Activated T-helper 9 cell treated with anti-CD3 and anti-CD28 coated beads, Interleukin-2, amount 50 U/mL, for 16 hours (primary cell): ENCODE results near the gene FUBP1.
"Not testable (repeated sequence)": the region's sequence is repeated elsewhere in the genome, so short reads cannot be mapped to it uniquely, and the experiment has no call there.

ENCODE experiments used
- DNase-seq: peaks from one replicate; pipeline ENCODE4 v3.0.0-alpha.2; 2020; ENCODE audit warnings: low read depth

FUBP1 gene

DNA sequence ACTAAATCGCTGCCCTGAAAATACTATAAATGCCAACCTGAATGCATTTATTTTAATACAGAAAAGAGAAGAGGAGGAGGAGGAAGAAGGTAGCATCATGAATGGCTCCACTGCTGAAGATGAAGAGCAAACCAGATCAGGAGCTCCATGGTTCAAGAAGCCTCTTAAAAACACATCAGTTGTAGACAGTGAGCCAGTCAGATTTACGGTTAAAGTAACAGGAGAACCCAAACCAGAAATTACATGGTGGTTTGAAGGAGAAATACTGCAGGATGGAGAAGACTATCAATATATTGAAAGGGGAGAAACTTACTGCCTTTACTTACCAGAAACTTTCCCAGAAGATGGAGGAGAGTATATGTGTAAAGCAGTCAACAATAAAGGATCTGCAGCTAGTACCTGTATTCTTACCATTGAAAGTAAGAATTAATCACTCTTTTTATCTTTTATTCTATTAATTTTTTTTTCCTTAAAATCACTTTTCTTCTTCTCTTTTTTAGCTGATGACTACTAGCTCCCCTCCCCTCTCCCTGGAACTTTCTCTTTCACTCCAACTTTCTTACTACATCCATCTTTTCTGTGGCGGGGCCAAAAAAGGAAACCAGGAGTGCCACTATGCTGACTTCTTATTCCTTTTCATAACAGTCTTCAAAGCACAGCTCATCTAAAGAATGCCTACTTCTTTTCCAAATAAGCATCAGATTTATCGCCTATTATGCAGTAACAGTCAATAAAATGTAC is 36.3 kb downstream of the FUBP1 start:
- DNase-seq, result no peak

DNA sequence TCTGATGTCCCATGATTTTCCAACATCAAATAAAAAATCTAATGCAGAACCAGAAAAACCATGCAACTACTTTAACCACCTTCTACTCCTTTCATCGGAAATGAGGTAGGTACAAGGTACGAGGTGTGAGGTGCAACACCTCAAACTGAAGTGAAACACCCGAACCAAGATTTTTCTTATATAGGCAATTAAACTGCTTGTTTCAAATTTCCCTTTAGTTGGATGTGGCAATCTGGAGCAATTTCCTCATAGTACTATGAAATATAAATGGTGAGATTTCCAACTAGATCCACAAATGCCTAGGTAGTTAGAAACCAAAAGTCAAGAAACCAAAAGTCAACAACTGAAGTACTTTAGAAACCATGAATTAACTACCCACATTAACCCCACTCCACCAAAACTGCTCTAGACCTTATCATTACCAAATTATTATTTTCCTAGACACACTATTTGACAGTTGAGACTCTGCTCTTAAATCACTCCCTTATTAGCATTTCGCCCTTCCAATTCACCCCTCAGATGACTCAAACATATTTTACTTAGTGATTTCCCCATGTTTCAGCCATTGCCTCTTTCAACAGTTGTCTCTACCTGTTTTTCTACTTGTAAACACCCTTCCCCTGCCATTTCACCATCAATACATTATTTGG is 37.8 kb downstream of the FUBP1 start:
- DNase-seq, result no peak

DNA sequence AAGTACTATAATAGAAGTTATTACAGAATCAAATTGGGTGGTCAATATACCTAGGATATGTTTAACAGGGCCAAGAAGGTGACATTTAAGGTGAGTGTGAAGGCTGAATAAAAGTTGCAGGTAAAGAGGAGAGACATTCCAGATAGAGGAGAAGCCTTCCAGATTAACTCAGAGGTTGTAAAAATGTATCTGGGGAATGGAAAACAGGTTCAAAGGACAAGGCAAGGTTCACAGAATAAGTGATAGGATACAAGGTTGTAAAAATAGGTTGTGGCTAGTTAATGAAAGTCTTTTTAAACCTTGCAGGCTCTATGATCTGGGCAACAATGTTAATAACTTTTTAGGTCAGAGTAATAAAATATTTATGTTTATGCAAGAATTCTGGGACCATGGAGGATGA is 40.2 kb downstream of the FUBP1 start:
- no peak for DNase-seq

DNA sequence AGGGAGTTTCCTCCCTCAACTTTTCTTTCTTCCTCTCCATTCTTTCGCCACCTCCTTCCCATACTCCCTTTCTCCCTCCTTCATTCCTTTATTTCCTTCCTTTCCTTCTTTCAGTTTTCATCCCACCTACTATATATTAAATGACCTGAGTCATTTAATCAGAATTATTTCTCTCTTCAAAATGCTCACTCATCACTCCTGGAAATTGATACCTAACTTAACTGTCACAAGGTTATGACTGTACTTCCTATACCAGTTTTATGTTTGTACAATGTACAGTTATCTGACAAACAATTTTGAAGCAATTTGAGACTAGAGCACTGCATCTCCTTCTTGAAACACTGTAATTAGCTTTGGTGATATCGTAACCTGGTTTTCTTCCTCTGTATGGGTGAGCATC is 49.1 kb downstream of the FUBP1 start:
- no peak for DNase-seq

DNA sequence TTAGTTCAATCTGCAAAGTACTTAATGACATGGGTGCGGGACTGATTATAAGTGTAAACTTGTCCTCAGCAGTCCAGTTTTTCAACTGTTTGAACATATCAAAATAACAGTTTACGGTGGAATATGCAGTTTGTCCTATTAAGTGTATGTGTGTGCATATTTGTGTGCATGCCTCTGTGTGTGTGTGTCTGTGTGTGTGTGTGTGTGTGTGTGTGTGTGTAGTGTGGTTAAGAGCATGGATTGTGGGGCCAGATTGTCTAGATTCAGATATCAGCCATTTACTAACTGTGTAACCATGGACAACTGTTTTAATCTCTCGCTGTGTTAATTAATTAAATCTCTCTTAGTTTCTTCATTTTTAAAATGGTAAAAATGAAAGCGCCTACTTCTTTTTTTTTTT is 51.5 kb downstream of the FUBP1 start:
- no peak for DNase-seq

DNA sequence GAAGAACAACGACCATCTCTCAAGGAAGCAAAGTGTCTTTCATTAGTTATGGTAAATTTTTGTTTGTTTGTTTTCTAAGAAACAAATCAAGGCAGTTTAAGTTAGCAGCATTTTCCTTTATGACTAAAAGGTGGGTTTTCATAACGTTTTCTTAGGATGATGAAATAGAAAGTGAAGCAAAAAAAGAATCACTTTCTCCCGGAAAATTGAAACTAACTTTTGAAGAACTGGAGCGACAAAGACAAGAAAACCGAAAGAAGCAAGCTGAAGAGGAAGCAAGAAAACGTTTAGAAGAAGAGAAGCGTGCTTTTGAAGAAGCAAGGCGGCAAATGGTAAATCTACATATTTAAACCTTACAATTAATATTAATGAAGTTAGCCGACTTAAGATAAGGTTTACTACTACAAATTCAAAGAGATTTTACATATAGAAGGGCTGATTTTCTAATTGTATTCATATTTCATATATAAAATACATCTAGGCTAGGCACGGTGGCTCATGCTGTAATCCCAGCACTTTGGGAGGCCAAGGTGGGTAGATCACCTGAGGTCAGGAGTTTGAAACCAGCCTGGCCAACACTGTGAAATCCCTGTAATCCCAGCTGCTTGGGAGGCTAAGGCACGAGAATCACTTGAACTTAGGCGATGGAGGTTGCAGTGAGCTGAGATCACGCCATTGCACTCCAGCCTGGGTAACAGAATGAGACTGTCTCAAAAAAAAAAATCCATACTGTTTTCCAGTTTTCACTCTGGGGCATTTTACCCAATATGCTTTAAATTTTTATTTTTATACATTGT is 52.1 kb downstream of the FUBP1 start:
- no peak for DNase-seq

DNA sequence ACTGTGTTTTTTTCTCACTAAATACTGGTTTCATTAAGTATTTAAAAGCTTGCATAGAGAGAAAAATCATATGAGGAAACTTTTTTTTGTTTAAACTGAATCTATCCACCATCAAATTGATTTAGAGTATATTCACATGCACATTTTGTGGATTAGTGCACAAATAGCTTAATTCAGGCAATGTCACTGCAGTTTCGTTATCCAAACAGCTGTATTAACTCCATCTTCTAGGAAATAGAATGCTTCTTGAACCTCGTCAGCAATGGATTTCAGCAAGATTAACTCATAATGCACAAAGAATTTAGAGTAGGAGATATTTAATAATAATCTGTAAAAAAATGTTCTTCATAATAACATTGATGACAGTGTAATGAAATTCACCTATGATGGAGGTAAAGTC is 52.9 kb downstream of the FUBP1 start:
- no peak for DNase-seq

DNA sequence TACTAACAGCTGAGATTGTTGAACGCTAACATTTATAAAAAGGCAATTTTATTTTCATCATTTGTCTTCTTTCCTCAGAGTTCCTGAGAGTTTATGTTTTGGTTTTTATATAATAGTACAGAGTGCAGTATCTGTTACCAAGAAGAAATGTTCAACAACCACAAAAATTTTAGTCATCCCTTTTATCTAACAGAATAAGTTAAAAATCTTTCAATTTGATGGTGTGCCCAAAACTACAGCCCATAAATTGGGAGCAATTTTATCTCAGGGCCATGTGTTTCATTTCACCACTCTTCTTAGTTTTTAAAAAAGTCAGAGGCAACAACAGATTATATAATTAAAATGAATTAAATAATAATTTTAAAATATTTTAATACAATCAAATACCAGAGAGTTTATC is 53.4 kb downstream of the FUBP1 start:
- no peak for DNase-seq

DNA sequence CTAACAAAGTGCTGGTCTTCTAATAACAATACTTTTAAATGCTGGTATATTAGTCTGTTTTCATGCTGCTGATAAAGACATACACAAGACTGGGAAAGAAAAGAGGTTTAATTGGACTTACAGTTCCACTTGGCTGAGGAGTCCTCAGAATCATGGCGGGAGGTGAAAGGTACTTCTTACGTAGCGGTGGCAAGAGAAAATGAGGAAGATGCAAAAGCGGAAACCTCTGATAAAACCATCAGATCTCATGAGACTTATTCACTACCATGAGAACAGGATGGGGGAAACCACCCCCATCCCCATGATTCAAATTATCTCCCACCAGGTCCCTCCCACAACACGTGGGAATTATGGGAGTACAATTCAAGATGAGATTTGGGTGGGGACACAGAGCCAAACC is 60.0 kb downstream of the FUBP1 start:
- DNase-seq, result not testable (repeated sequence)

DNA sequence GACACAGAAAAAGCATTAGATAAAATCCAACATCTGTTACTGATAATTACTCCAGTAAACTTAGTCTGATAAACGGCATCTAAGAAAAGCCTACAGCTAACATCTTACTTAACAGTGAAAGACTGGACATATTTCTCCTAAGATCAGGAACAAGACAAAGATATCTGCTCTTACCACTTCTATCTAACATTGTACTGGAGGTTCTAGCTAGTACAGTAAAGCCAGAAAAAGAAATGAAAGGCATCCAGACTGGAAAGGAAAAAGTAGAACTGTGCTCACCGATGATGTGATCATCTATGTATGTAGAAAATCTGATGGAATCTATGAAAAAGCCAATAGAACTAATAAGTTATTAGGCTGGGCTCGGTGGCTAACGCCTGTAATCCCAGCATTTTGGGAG is 68.8 kb downstream of the FUBP1 start:
- no peak for DNase-seq

DNA sequence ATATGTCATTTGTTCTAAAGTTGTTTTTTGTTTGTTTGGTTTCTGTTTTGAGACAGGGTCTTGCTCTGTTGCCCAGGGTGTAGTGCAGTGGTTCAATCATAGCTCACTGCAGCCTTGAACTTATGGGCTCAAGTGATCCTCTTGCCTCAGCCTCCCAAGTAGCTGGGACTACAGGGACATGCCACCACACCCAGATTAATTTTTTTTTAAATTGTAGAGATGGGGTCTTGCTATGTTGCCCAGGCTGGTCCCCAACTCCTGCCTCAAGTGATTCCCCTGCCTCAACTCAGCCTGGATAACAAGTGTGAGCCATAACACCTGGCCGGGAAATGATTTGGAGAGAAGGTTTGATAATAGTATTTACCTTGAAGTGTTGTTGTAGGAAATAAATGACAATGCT is 72.2 kb downstream of the FUBP1 start:
- no peak for DNase-seq

DNA sequence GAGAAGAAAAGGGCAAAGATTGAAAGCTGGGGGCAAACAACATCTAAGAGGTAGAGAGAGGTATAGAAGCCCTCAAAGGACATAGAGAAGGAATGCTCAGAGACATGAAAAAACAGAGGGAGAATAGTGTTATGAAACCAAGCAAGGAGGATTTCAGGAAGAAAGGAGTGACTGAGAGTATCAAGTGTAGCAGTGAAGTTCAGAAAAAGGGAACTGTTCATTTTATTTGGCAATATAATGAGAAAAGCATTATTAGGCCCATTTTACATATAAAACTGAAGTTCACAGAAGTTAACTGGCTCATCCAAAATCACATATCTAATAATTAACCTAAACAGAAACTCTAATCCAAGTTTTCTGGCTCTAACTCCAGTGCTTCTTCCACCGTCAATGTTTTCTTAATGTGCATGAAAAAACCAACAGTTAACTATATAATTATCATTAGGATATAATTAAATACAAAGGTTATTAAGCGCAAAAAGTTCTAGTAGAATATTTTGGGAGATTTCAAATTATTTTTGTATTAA is 72.8 kb downstream of the FUBP1 start:
- DNase-seq, result no peak

DNA sequence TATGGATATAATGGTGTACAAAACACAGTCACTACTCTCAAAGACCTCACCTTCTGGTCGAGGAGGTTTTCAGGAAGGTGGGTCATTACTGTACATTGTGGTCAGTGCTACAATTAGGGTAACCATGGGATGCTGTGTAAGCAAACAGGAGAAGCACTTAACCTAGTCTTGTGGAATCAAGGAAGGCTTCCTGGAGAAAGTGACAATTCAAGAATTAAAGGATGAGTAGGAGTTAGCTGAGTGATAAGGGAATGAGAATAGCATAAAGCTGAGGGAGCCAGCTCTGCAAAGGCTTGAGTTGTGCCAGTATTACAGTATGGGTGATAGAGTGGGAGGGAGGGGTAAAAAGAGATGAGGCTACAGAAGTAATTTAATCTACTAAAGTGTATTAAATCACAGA is 73.3 kb downstream of the FUBP1 start:
- DNase-seq, result no peak

DNA sequence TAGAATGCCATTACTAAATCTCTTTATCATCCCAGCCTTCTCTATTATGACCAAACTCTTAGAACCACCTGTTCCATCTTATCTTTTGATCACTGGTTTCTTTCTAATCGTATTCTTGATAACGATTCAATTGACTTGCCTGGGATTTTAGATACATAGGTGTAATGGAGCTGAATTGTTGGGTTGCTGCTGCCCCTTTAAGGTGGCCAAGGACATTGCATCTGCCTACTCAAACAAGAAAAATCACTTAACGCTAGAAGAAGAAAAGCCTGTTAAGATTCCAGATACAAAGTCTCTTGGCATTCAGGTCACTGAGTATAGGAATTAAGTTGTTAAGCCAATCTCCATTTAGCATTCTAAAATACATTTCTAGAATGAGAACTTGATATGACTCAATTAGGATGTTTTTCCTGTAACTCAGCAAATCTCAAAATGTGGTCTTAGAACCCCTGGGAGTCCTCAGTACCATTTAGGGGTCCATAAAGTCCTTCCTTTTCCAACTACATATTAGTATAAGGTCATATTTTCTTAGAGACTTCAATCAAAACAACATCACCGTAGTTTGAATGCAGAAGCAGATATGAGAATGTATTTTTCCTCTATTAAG is 78.1 kb downstream of the FUBP1 start:
- DNase-seq, result no peak

DNA sequence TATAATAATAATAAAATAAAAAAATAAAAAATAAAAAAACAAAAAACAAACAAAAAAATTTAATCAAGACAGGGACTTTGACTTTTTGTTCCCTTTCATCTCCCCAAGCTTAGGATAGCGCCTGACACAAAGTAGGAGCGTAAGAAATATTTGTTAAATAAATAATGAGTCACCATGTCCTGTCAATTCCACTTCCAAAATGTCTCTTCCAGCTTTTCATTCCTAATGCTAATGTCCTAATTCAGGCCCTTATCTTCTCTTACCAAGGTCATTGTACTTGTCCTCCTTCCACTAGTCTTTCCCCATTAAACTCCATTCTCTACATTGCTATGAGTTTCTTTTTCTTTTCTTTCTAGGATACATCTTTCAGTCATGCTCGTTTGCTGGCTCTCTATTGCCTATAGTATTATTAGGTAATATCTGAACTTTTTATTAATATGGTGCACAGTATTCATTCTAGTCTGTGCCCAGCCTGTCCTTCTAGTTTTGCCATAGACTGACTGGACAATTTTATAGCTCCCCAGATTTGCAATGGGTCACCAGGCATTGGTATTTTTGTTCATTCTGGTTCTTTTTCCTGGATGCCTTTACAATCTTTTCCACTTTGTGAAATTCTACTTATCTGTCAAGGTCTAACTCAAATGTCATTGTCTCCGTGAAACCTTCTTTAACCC is 79.1 kb downstream of the FUBP1 start:
- DNase-seq, result no peak
